Neuronal stem cell (in vitro differentiated cells): ENCODE data around the gene DMD.

Source experiments
- DNase-seq: peaks from one replicate; pipeline ENCODE4 v3.0.0-alpha.2; 2013; ENCODE audit warnings: low spot score
- H2AFZ ChIP-seq: one replicate; pipeline ENCODE4 v1.6.1; 2013; ENCODE audit warnings: mild to moderate bottlenecking, low read length, inconsistent platforms
- H2AK5ac ChIP-seq: 2 replicates; pipeline ENCODE4 v1.6.1; 2013; ENCODE audit warnings: low read depth, mild to moderate bottlenecking, inconsistent platforms, low read length, moderate library complexity, mixed read lengths
- H2BK120ac ChIP-seq: 2 replicates; pipeline ENCODE4 v1.6.1; 2013; ENCODE audit warnings: low read depth, mild to moderate bottlenecking, inconsistent platforms, low read length, moderate library complexity, mixed read lengths
- H2BK12ac ChIP-seq: one replicate; pipeline ENCODE4 v1.6.1; 2013; ENCODE audit warnings: low read length, inconsistent platforms
- H2BK15ac ChIP-seq: 2 replicates; pipeline ENCODE4 v1.6.1; 2013; ENCODE audit warnings: mild to moderate bottlenecking, low read length, inconsistent platforms, mixed read lengths
- H2BK5ac ChIP-seq: one replicate; pipeline ENCODE4 v1.6.1; 2013; ENCODE audit warnings: inconsistent platforms, mild to moderate bottlenecking, low read length, moderate library complexity
- H3K14ac ChIP-seq: one replicate; pipeline ENCODE4 v1.6.1; 2013; ENCODE audit warnings: low read length, inconsistent platforms
- H3K18ac ChIP-seq: 2 replicates; pipeline ENCODE4 v1.6.1; 2013; ENCODE audit warnings: low read length, inconsistent platforms
- H3K23ac ChIP-seq: 2 replicates; pipeline ENCODE4 v1.6.1; 2013; ENCODE audit warnings: low read depth, mild to moderate bottlenecking, mixed read lengths, low read length, inconsistent platforms; ENCODE audit not compliant: poor library complexity
- H3K27ac ChIP-seq: replicated peaks from 3 replicates; pipeline ENCODE4 v1.5.1; 2013; ENCODE audit warnings: low read length, inconsistent platforms
- H3K27me3 ChIP-seq, 3 experiments: 2 replicates each; pipeline ENCODE4 v1.6.1; 2013; ENCODE audit warnings: low read length in 3 of 3, mild to moderate bottlenecking in 2 of 3, inconsistent platforms in 1 of 3, low read depth in 1 of 3, mixed read lengths in 1 of 3, moderate library complexity in 1 of 3; ENCODE audit not compliant: control insufficient read depth in 3 of 3, insufficient read depth in 3 of 3
- H3K36me3 ChIP-seq, 2 donors: replicated peaks in 1 of 2; 2 replicates each; pipeline ENCODE4 v1.6.1; 2013; ENCODE audit warnings: low read length in 2 of 2; ENCODE audit not compliant: control insufficient read depth in 2 of 2, insufficient read depth in 2 of 2
- H3K4ac ChIP-seq: 2 replicates; pipeline ENCODE4 v1.6.1; 2013; ENCODE audit warnings: inconsistent platforms, mild to moderate bottlenecking, low read length, moderate library complexity
- H3K4me1 ChIP-seq, 2 donors: 1 replicate in 1 of 2; 2 replicates in 1 of 2; pipeline ENCODE4 v1.6.1; 2013; ENCODE audit warnings: low read length in 2 of 2, low read depth in 1 of 2; ENCODE audit not compliant: control insufficient read depth in 2 of 2, insufficient read depth in 1 of 2
- H3K4me2 ChIP-seq: one replicate; pipeline ENCODE4 v1.6.1; 2013; ENCODE audit warnings: mild to moderate bottlenecking, low read length, inconsistent platforms; ENCODE audit not compliant: insufficient read depth, poor library complexity, severe bottlenecking
- H3K4me3 ChIP-seq, 2 donors: 2 replicates each; pipeline ENCODE4 v1.5.1; 2013; ENCODE audit warnings: low read length in 2 of 2, mild to moderate bottlenecking in 2 of 2, inconsistent platforms in 1 of 2, moderate library complexity in 1 of 2
- H3K79me1 ChIP-seq: one replicate; pipeline ENCODE4 v1.6.1; 2013; ENCODE audit warnings: low read depth, mild to moderate bottlenecking, inconsistent platforms, low read length, moderate library complexity
- H3K9ac ChIP-seq: one replicate; pipeline ENCODE4 v1.6.1; 2013; ENCODE audit warnings: mild to moderate bottlenecking, low read depth, low read length, inconsistent platforms; ENCODE audit not compliant: poor library complexity
- H3K9me3 ChIP-seq, 2 donors: replicated peaks in 1 of 2; 2 replicates each; pipeline versions ENCODE3 to v1.6.1; 2013; ENCODE audit warnings: low read length in 2 of 2, mild to moderate bottlenecking in 2 of 2, inconsistent platforms in 1 of 2, low read depth in 1 of 2, mixed read lengths in 1 of 2, moderate library complexity in 1 of 2; ENCODE audit not compliant: control insufficient read depth in 2 of 2, insufficient read depth in 1 of 2
- H4K8ac ChIP-seq: one replicate; pipeline ENCODE4 v1.6.1; 2013; ENCODE audit warnings: low read depth, mild to moderate bottlenecking, inconsistent platforms, low read length, moderate library complexity
- H4K91ac ChIP-seq: one replicate; pipeline ENCODE4 v1.6.1; 2013; ENCODE audit warnings: low read length, low read depth, mild to moderate bottlenecking, inconsistent platforms; ENCODE audit not compliant: poor library complexity
- WGBS, 2 donors: extraction: QIAGEN DNeasy Blood & Tissue Kit; methylation state at CpG; one replicate each; pipeline ENCODE4 v1.1.7; 2013; ENCODE audit warnings: missing lambda C conversion rate in 2 of 2, mixed read lengths in 1 of 2; ENCODE audit not compliant: insufficient read length in 2 of 2, insufficient replicate concordance in 1 of 2; ENCODE audit errors: extremely low coverage in 2 of 2; 5-methylcytosine and 5-hydroxymethylcytosine counted together

The DMD gene

DNA sequence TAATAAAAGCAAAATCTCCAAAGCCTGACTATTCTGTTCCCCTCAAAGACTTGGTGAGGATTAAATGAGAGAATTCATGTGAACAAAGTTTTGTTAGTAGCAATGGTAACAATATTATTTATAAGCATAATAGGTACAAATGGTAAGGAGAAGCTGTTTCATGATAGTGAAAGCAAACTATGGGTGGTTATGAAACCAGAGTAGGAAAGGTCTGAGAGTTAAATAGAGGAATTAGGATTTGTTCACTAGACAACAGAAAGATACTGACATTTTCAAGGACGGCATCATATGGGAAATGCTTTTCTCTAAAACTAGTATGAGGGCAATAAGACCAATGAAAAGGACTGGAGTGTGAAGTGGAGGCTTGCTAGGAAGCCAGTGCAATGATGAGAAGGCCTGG is 2010.9 kb downstream of the DMD start:
- WGBS, 2 donors, result no CpG with 5 or more reads among the region's 1 CpG
- no peak overlapping the region for H3K27ac ChIP-seq

DNA sequence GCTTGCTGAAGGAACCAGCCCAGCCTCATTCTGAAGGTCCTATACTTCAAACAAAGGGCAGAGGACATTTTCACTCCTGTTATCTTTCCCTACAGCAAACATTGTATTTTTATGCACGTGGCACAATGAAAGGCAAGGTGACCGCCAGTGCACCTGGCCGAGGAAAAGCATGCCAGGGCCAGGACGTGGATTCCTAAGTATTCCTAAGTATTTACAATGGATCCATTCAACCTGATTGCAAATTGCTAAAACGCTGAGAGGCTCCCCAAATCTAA is 2011.6 kb downstream of the DMD start:
- Histone ChIP-seq H2BK12ac (no peak overlapping the region), H2BK120ac (no peak overlapping the region), H4K91ac (no peak overlapping the region), H2AFZ (no peak overlapping the region), H3K27ac (no peak overlapping the region), H3K4ac (no peak overlapping the region), H3K23ac (no peak overlapping the region), H3K36me3 (peaks cover 2 to 8% of the 10 kb centered on the region in 2 donors), H4K8ac (no peak overlapping the region), H3K9ac (no peak overlapping the region), H3K18ac (no peak overlapping the region), H3K4me1 (no peaks in the 10 kb centered on the region), H3K79me1 (no peaks in the 10 kb centered on the region), H3K4me2 (no peak overlapping the region), H2AK5ac (no peak overlapping the region), H2BK15ac (no peak overlapping the region), H2BK5ac (no peak overlapping the region), H3K9me3 (no peaks in the 10 kb centered on the region), H3K14ac (no peak overlapping the region), H3K27me3 (no peaks in the 10 kb centered on the region), H3K4me3 (no peak overlapping the region)
- no CpG with 5 or more reads among the region's 5 CpGs for WGBS, 2 donors
- no peak for DNase-seq

More for the DNA sequence above, 2010.9 kb downstream of the DMD start:
- no peak overlapping the region for H2BK120ac ChIP-seq
- H4K91ac ChIP-seq, result no peak overlapping the region
- DNase-seq, result no peak
- H2AK5ac ChIP-seq, result no peak overlapping the region
- H2BK15ac ChIP-seq, result no peak overlapping the region
- peaks cover 2 to 8% of the 10 kb centered on the region in 2 donors for H3K36me3 ChIP-seq
- no peak overlapping the region for H2AFZ ChIP-seq
- no peaks in the 10 kb centered on the region for H3K4me1 ChIP-seq
- no peak overlapping the region for H2BK5ac ChIP-seq
- no peak overlapping the region for H3K4ac ChIP-seq
- H3K18ac ChIP-seq, result no peak overlapping the region
- H3K79me1 ChIP-seq, result no peaks in the 10 kb centered on the region
- H3K27me3 ChIP-seq, result no peaks in the 10 kb centered on the region
- no peak overlapping the region for H3K4me3 ChIP-seq
- H2BK12ac ChIP-seq, result no peak overlapping the region
- H3K4me2 ChIP-seq, result no peak overlapping the region
- H3K9me3 ChIP-seq, result no peaks in the 10 kb centered on the region
- H4K8ac ChIP-seq, result no peak overlapping the region
- H3K14ac ChIP-seq, result no peak overlapping the region
- H3K23ac ChIP-seq, result no peak overlapping the region
- no peak overlapping the region for H3K9ac ChIP-seq

DNA sequence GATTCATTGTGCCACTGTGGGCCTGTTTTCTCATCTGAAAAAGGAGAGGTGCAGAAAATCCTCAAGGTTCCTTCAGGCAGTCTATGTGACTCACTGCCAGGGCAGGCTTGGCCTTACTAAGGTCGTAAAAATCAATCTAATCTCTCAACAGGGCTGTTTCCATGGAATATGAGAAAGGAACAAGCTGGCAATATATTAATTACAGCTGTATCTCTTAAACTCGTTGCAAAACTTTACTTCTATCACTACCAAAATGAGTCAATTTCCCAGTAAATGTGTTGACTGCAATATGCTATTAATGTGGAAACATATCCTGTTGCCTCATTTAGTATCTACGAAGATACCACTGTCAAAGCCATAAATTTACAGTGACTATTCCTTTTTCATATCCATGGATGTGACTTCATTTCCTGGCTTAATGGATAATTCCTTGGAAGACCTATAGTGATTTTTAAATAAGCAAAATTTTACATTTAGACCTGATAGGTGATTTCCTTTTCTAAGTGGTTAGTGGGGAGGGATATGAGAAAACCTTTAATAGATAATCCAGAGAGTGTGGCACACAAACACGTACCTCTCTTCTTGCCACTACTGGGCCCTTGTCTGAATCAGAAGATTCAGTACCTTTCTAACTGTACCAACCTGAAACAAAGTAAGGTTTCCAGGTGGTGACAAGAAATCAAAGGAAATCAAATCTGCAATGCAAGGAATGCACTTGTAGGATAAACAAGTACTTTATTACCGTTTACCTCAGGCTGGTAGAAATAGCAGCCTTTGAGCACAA is 2012.1 kb downstream of the DMD start:
- no peak overlapping the region for H3K4me2 ChIP-seq
- H3K23ac ChIP-seq, result no peak overlapping the region
- no peaks in the 10 kb centered on the region for H3K9me3 ChIP-seq
- no peak overlapping the region for H2AFZ ChIP-seq
- no peak overlapping the region for H3K27ac ChIP-seq
- H4K91ac ChIP-seq, result no peak overlapping the region
- no peaks in the 10 kb centered on the region for H3K4me1 ChIP-seq
- no peak overlapping the region for H3K4me3 ChIP-seq
- H3K4ac ChIP-seq, result no peak overlapping the region
- H3K79me1 ChIP-seq, result no peaks in the 10 kb centered on the region
- no peaks in the 10 kb centered on the region for H3K27me3 ChIP-seq
- no peak for DNase-seq
- no peak overlapping the region for H3K9ac ChIP-seq
- no peak overlapping the region for H2AK5ac ChIP-seq
- H3K36me3 ChIP-seq, result peaks cover 2 to 8% of the 10 kb centered on the region in 2 donors
- H2BK5ac ChIP-seq, result no peak overlapping the region
- no peak overlapping the region for H3K18ac ChIP-seq
- H4K8ac ChIP-seq, result no peak overlapping the region
- H3K14ac ChIP-seq, result no peak overlapping the region
- no CpG with 5 or more reads among the region's 5 CpGs for WGBS, 2 donors
- no peak overlapping the region for H2BK15ac ChIP-seq
- H2BK120ac ChIP-seq, result no peak overlapping the region
- no peak overlapping the region for H2BK12ac ChIP-seq

DNA sequence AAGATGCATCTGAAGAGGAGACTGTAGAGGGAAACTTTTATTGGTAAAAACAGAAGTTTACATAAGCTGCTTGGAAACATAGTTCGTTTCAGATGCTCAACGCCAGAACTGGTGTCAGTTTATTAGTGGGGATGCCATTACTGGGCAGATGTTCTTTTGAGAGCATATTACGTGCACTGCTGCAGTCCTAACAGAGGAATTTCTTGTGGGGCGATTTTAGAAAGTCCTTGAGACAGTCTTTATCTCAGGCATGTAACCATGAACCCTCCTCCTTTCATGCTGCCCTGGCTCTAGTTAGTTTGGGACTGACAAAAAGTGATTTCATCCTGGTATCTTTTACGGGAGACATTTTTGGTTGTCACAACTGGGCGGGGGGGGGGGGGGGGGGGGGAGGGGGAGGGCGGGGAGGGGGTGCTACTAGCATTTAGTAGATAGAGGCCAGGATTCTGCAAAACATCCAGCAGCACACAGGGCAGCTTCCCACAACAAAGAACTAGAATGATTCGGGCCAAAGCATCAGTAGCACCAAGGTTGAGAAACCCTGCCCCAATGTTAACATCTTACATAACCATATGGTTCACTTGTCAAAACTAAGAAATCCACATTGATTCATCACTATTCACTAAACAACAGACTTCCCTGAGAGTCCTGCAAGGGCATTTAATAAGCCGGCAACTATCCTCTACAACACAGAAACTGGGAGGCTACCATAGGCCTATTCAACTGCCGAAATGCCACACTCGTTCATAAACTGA is 2021.0 kb downstream of the DMD start:
- no CpG with 5 or more reads among the region's 11 CpGs for WGBS, 2 donors
- H3K23ac ChIP-seq, result no peak overlapping the region
- H3K9me3 ChIP-seq, result no peaks in the 10 kb centered on the region
- H2AK5ac ChIP-seq, result no peak overlapping the region
- no peaks in the 10 kb centered on the region for H3K79me1 ChIP-seq
- peak overlapping the region; percentile 11 for H3K4me2 ChIP-seq
- H4K8ac ChIP-seq, result no peak overlapping the region
- no peak for DNase-seq
- H3K4ac ChIP-seq, result no peak overlapping the region
- no peak overlapping the region for H4K91ac ChIP-seq
- H2BK5ac ChIP-seq, result no peak overlapping the region
- H3K27me3 ChIP-seq, result no peaks in the 10 kb centered on the region
- no peak overlapping the region for H3K18ac ChIP-seq
- no peak overlapping the region for H3K14ac ChIP-seq
- H3K36me3 ChIP-seq, result no peaks in the 10 kb centered on the region
- H3K4me1 ChIP-seq, result no peaks in the 10 kb centered on the region
- H2AFZ ChIP-seq, result no peak overlapping the region
- H2BK15ac ChIP-seq, result no peak overlapping the region
- no peak overlapping the region for H2BK120ac ChIP-seq
- H3K27ac ChIP-seq, result no peak overlapping the region
- H3K4me3 ChIP-seq, result no peak overlapping the region
- no peak overlapping the region for H3K9ac ChIP-seq
- no peak overlapping the region for H2BK12ac ChIP-seq
